ENCODE measurements around the gene LMBRD2. TPM values are rescaled to one million over a fixed set of nuclear protein-coding genes. Genes with fewer than 3 reads are reported as not detected.
"Not testable (repeated sequence)": the region's sequence is repeated elsewhere in the genome, so short reads cannot be mapped to it uniquely, and the experiment has no call there.

The LMBRD2 gene
- 6.9 and 7.5 TPM in 2 replicates for total RNA-seq
- long read RNA-seq, full-length matches to known transcripts: 4 of 21 reads
- long read RNA-seq, partial matches to known transcripts: 15 of 21 reads
- long read RNA-seq, other reads (novel, unspliced or antisense): 2 of 21 reads

GRCh38 chr5:36151434-36152323, at the start of gene LMBRD2, which contains the start of gene SKP2:
TSS of gene LMBRD2 (minus strand) at chr5:36151887. CDS start at chr5:36143349, 8,538 bp downstream.
TSS of gene SKP2 (plus strand) at chr5:36152111. CDS start at chr5:36152263, 152 bp downstream.
- Mint-ChIP-seq H3K36me3 (ENCODE audit: insufficient read depth) (peaks cover 19% of the 10 kb centered on the region), H3K9me3 (ENCODE audit: low read depth) (no peaks in the 10 kb centered on the region), H3K27me3 (no peaks in the 10 kb centered on the region), H3K4me1 (ENCODE audit: low read depth) (peaks cover 43% of the 10 kb centered on the region), H3K4me3 (ENCODE audit: low read depth) (peak within 1 kb of the TSS; percentile 95), H3K27ac (peak within 1 kb of the TSS; percentile 97)
- TF ChIP-seq CTCF (IDR thresholded peaks at IDR 0.05; ENCODE audit: unreplicated experiment): no peak
- peak; percentile 91 for DNase-seq (ENCODE audit: low spot score, unreplicated experiment)

DNA sequence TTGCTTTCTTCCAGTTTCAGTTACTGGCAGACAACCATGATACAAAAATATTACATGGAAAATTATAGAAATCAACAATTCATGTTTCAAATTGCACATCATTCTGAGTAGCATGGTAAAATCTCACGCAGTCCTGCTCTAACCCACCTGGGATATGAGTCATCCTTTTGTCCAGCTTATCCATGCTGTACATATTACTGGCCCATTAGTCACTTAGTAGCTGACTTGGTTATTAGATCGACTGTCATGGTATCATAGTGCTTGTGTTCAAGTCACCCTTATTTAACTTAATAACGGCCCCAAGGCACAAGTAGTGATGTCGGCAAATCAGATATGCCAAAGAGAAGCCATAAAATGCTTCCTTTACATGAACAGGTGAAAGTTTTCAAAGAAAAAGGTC, 48.8 kb upstream of the LMBRD2 start:
- H3K9me3 Mint-ChIP-seq (ENCODE audit: low read depth): no peaks in the 10 kb centered on the region
- H3K4me3 Mint-ChIP-seq (ENCODE audit: low read depth): no peak overlapping the region
- H3K4me1 Mint-ChIP-seq (ENCODE audit: low read depth): peaks cover 16% of the 10 kb centered on the region
- no peak for DNase-seq (ENCODE audit: low spot score, unreplicated experiment)
- no peak for TF ChIP-seq CTCF (IDR thresholded peaks at IDR 0.05; ENCODE audit: unreplicated experiment)
- H3K36me3 Mint-ChIP-seq (ENCODE audit: insufficient read depth): peaks cover 35% of the 10 kb centered on the region
- no peak overlapping the region for H3K27ac Mint-ChIP-seq
- H3K27me3 Mint-ChIP-seq: no peaks in the 10 kb centered on the region

- Mint-ChIP-seq H3K4me1 (ENCODE audit: low read depth) (peaks cover 16% of the 10 kb centered on the region), H3K27ac (no peak overlapping the region), H3K4me3 (ENCODE audit: low read depth) (no peak overlapping the region), H3K27me3 (no peaks in the 10 kb centered on the region), H3K36me3 (ENCODE audit: insufficient read depth) (peaks cover 35% of the 10 kb centered on the region), H3K9me3 (ENCODE audit: low read depth) (no peaks in the 10 kb centered on the region)
- DNase-seq (ENCODE audit: low spot score, unreplicated experiment): no peak
- TF ChIP-seq CTCF (IDR thresholded peaks at IDR 0.05; ENCODE audit: unreplicated experiment): no peak
These were observed 47.9 kb upstream of the LMBRD2 start for GRCh38 chr5:36199620-36200019.

DNA sequence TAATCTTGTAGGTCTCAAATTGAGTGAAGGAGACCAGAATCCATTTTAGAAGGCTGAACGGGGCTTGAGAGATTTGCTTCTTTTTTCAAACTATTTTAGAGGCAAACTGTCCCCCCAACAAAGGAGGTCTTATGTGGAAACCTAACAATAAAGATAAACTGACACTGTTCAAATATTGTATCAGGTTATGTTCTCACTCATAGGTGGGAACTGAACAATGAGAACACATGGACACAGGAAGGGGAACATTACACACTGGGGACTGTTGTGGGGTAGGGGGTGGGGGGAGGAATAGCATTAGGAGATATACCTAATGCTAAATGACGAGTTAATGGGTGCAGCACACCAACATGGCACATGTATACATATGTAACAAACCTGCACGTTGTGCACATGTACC, 47.1 kb upstream of the LMBRD2 start:
- peak overlapping the region; percentile 73 for H3K27ac Mint-ChIP-seq
- H3K4me3 Mint-ChIP-seq (ENCODE audit: low read depth); H3K9me3 Mint-ChIP-seq (ENCODE audit: low read depth); H3K27me3 Mint-ChIP-seq; DNase-seq (ENCODE audit: low spot score, unreplicated experiment): not testable (repeated sequence)
- H3K4me1 Mint-ChIP-seq (ENCODE audit: low read depth): peaks cover 16% of the 10 kb centered on the region
- peaks cover 36% of the 10 kb centered on the region for H3K36me3 Mint-ChIP-seq (ENCODE audit: insufficient read depth)

- peaks cover 39% of the 10 kb centered on the region for H3K36me3 Mint-ChIP-seq (ENCODE audit: insufficient read depth)
- H3K4me1 Mint-ChIP-seq (ENCODE audit: low read depth): peaks cover 16% of the 10 kb centered on the region
- TF ChIP-seq CTCF (IDR thresholded peaks at IDR 0.05; ENCODE audit: unreplicated experiment): no peak
- no peak for DNase-seq (ENCODE audit: low spot score, unreplicated experiment)
- H3K9me3 Mint-ChIP-seq (ENCODE audit: low read depth): no peaks in the 10 kb centered on the region
- no peak overlapping the region for H3K27ac Mint-ChIP-seq
- no peak overlapping the region for H3K4me3 Mint-ChIP-seq (ENCODE audit: low read depth)
- no peaks in the 10 kb centered on the region for H3K27me3 Mint-ChIP-seq
These were observed 46.6 kb upstream of the LMBRD2 start for GRCh38 chr5:36198281-36198680.

All from progenitor cell of endocrine pancreas (in vitro differentiated cells).